HepG2 (cell line): ENCODE data around the gene PCGF2. TPM values are rescaled to one million over a fixed set of nuclear protein-coding genes. Genes with fewer than 3 reads are reported as not detected.

Experiments
- ATAC-seq: fragments of 200-7000 bp; cut with Tn5 transposase; 3 replicates; pipeline ENCODE4 v1.9.1; 2020; ENCODE audit warnings: mild to moderate bottlenecking, moderate library complexity
- BruUV-seq: library from RNA; stranded (reverse); fragments of 400-500 nt; replicated peaks from 2 replicates; lab custom pipeline; 2021; lab: Mats Ljungman, UMichigan
- CTCF ChIA-PET: fragments of 300-600 bp; formaldehyde crosslinking; extraction: SDS; loops from one replicate; lab custom pipeline; 2021; ENCODE audit warnings: low total read pairs, inconsistent platforms, low intra/inter-chr PET ratio; lab: Yijun Ruan, JAX
- POLR2A ChIA-PET: fragments of 350-600 bp; sonication (Branson Sonifier 250); formaldehyde crosslinking; loops from one replicate; lab custom pipeline; 2020; ENCODE audit warnings: antibody characterized with exemption, inconsistent platforms; lab: Yijun Ruan, JAX
- DNase-seq: peaks from one replicate; pipeline ENCODE4 v3.0.0-alpha.2; 2015; ENCODE audit warnings: low spot score
- FAIRE-seq: peaks from 3 replicates; lab custom pipeline; 2011; peaks lifted over from hg19 to GRCh38; lab: Jason Lieb, UNC
- H2AFZ ChIP-seq: one replicate; pipeline ENCODE4 v1.6.1; 2011; ENCODE audit warnings: low read length, inconsistent platforms
- H3K27ac ChIP-seq: fragments of 300-600 bp; 3 replicates; pipeline ENCODE4 v1.8.0; 2011; ENCODE audit warnings: mixed run types, mild to moderate bottlenecking, mixed read lengths, low read length, inconsistent platforms; ENCODE audit not compliant: insufficient read depth; ENCODE audit errors: extremely low read length
- H3K27me3 ChIP-seq, 2 experiments: fragments of 200-600 bp in 1 of 2; 2 replicates in 1 of 2; 3 replicates in 1 of 2; pipeline versions ENCODE4 v1.6.0 to v1.8.0; 2011; ENCODE audit warnings: low read length in 2 of 2, mild to moderate bottlenecking in 2 of 2, moderate library complexity in 2 of 2, inconsistent platforms in 1 of 2; ENCODE audit not compliant: insufficient read depth in 2 of 2, control insufficient read depth in 1 of 2
- H3K36me3 ChIP-seq, 2 experiments: fragments of 200-600 bp in 1 of 2; replicated peaks in 1 of 2; 2 replicates in 1 of 2; 3 replicates in 1 of 2; pipeline versions ENCODE4 v1.5.1 to v1.8.0; 2011; ENCODE audit warnings: low read length in 2 of 2, inconsistent platforms in 1 of 2; ENCODE audit not compliant: insufficient read depth in 2 of 2, control insufficient read depth in 1 of 2
- H3K4me1 ChIP-seq: 2 replicates; pipeline ENCODE4 v1.5.1; 2012; ENCODE audit warnings: low read length, inconsistent platforms; ENCODE audit not compliant: insufficient read depth
- H3K4me2 ChIP-seq: 2 replicates; pipeline ENCODE4 v1.6.0; 2011; ENCODE audit warnings: low read depth, low read length, inconsistent platforms
- H3K4me3 ChIP-seq, 3 experiments: fragments of 200-600 bp in 1 of 3; sonication (generic), shearing (Covaris generic) in 1 of 3; replicated peaks in 1 of 3; 2 replicates each; pipeline ENCODE4 v1.5.1; 2011 to 2016; ENCODE audit warnings: low read length in 3 of 3, inconsistent platforms in 2 of 3, low read depth in 2 of 3, mild to moderate bottlenecking in 2 of 3, control low read depth in 1 of 3, mixed read lengths in 1 of 3; ENCODE audit not compliant: insufficient read depth in 1 of 3
- H3K79me2 ChIP-seq: one replicate; pipeline ENCODE4 v1.6.1; 2011; ENCODE audit warnings: low read length, inconsistent platforms; ENCODE audit not compliant: insufficient read depth
- H3K9ac ChIP-seq: 2 replicates; pipeline ENCODE4 v1.6.0; 2011; ENCODE audit warnings: mild to moderate bottlenecking, low read depth, low read length, inconsistent platforms; ENCODE audit not compliant: insufficient read depth
- H3K9me3 ChIP-seq: 2 replicates; pipeline ENCODE4 v1.5.1; 2012; ENCODE audit warnings: mild to moderate bottlenecking, low read length
- H4K20me1 ChIP-seq: 2 replicates; pipeline ENCODE4 v1.6.0; 2011; ENCODE audit warnings: inconsistent platforms, mild to moderate bottlenecking, low read length, moderate library complexity; ENCODE audit not compliant: insufficient read depth
- BCL6 ChIP-seq: IDR thresholded peaks from 2 replicates; pipeline ENCODE4 v1.6.1; 2016; ENCODE audit warnings: missing genetic modification reagents, missing compliant biosample characterization
- E2F5 ChIP-seq: sonication (generic); formaldehyde crosslinking; conservative IDR thresholded peaks from 2 replicates; pipeline ENCODE4 v1.4.0; 2020; ENCODE audit warnings: missing genetic modification reagents
- FOSL1 ChIP-seq: sonication (generic); formaldehyde crosslinking; IDR thresholded peaks from 2 replicates; pipeline ENCODE4 v1.9.0; 2021; ENCODE audit warnings: missing genetic modification reagents, borderline replicate concordance
- FOXJ3 ChIP-seq: sonication (generic); formaldehyde crosslinking; IDR thresholded peaks from 2 replicates; pipeline ENCODE4 v1.4.0; 2020; ENCODE audit warnings: missing genetic modification reagents, mild to moderate bottlenecking, borderline replicate concordance
- GMEB2 ChIP-seq: IDR thresholded peaks from 2 replicates; pipeline ENCODE4 v1.6.1; 2016; ENCODE audit warnings: missing biosample characterization, missing genetic modification reagents, low read depth
- HIVEP1 ChIP-seq: sonication (generic); formaldehyde crosslinking; IDR thresholded peaks from 2 replicates; pipeline ENCODE4 v1.4.0; 2020; ENCODE audit warnings: mild to moderate bottlenecking, missing genetic modification reagents
- HNF4A ChIP-seq: sonication (generic); formaldehyde crosslinking; IDR thresholded peaks from 2 replicates; pipeline ENCODE4 v1.4.0; 2020; ENCODE audit warnings: missing genetic modification reagents
- KDM4B ChIP-seq: sonication (generic); formaldehyde crosslinking; IDR thresholded peaks from 2 replicates; pipeline ENCODE4 v1.4.0; 2020; ENCODE audit warnings: missing genetic modification reagents
- KLF11 ChIP-seq: IDR thresholded peaks from 2 replicates; pipeline ENCODE4 v1.6.1; 2016; ENCODE audit warnings: missing compliant biosample characterization
- NRL ChIP-seq: sonication (generic); formaldehyde crosslinking; IDR thresholded peaks from 2 replicates; pipeline ENCODE4 v1.5.0; 2020; ENCODE audit warnings: missing genetic modification reagents, mild to moderate bottlenecking, moderate library complexity, borderline replicate concordance
- RBFOX2 ChIP-seq: fragments of 200-400 bp; formaldehyde crosslinking; IDR thresholded peaks from 2 replicates; pipeline ENCODE4 v1.6.1; 2017; ENCODE audit warnings: low read depth, mild to moderate bottlenecking, low read length
- SSRP1 ChIP-seq: IDR thresholded peaks from 2 replicates; pipeline ENCODE4 v1.6.1; 2016; ENCODE audit warnings: control low read depth
- TEF ChIP-seq: sonication (generic); formaldehyde crosslinking; IDR thresholded peaks from 2 replicates; pipeline ENCODE4 v1.5.0; 2020; ENCODE audit warnings: missing genetic modification reagents
- TOPORS ChIP-seq: sonication (generic); formaldehyde crosslinking; IDR thresholded peaks from 2 replicates; pipeline ENCODE4 v1.8.0; 2023; ENCODE audit warnings: mild to moderate bottlenecking, missing genetic modification reagents
- ZFP36 ChIP-seq: fragments of 150-350 bp; IDR thresholded peaks from 2 replicates; pipeline ENCODE4 v1.6.1; 2018; ENCODE audit warnings: borderline replicate concordance, low read length, low read depth; ENCODE audit not compliant: partially characterized antibody
- ZNF12 ChIP-seq: sonication (generic); formaldehyde crosslinking; IDR thresholded peaks from 2 replicates; pipeline ENCODE4 v1.5.0; 2020; ENCODE audit warnings: missing genetic modification reagents
- ZNF670 ChIP-seq: sonication (generic); formaldehyde crosslinking; IDR thresholded peaks from 2 replicates; pipeline ENCODE4 v1.8.0; 2022; ENCODE audit warnings: mild to moderate bottlenecking, missing genetic modification reagents, borderline replicate concordance
- ZNF768 ChIP-seq: sonication (generic); formaldehyde crosslinking; IDR thresholded peaks from 2 replicates; pipeline ENCODE4 v1.4.0; 2020; ENCODE audit warnings: missing genetic modification reagents
- ZNF780A ChIP-seq: sonication (generic); formaldehyde crosslinking; IDR thresholded peaks from 2 replicates; pipeline ENCODE4 v1.8.0; 2022; ENCODE audit warnings: mild to moderate bottlenecking, missing genetic modification reagents, moderate library complexity
- ZNF782 ChIP-seq: sonication (generic); formaldehyde crosslinking; IDR thresholded peaks from 2 replicates; pipeline ENCODE4 v1.4.0; 2020; ENCODE audit warnings: missing genetic modification reagents, mild to moderate bottlenecking, borderline replicate concordance
- WGBS: methylation state at CpG from one replicate; pipeline ENCODE4 v1.1.6; 2017; ENCODE audit warnings: low lambda C conversion rate; 5-methylcytosine and 5-hydroxymethylcytosine counted together
- in situ Hi-C: cut with HindIII; loops from 2 replicates; pipeline ENCODE4 v1.10.0; 2017; ENCODE audit warnings: low pct_unique_long_range_greater_than_20kb; ENCODE audit not compliant: extremely low pct_ligation_motif_present
- intact Hi-C: fragments of 100-400 bp; cut with micrococcal nuclease; formaldehyde crosslinking; loops from one replicate; pipeline ENCODE4 v1.10.0; 2022; ENCODE audit not compliant: unreplicated experiment
- polyA plus RNA-seq, 8 experiments: library from polyadenylated mRNA; depleted of rRNA in 3 of 8; stranded (reverse) in 7 of 8; unstranded in 1 of 8; fragments of >200 nt; fragmentation: Illumina TruSeq in 4 of 8; extraction: Trizol in 4 of 8; gene quantifications; 2 replicates each; pipeline versions ENCODE4 v1.2.1 to v1.2.3, GENCODE V29; 2011 to 2016; ENCODE audit warnings: low read depth in 4 of 8, missing spikeins in 1 of 8, mixed read lengths in 1 of 8; ENCODE audit not compliant: insufficient read depth in 1 of 8
- total RNA-seq, 5 experiments: library from RNA; depleted of rRNA; stranded (reverse); fragments of >200 nt; fragmentation: Illumina TruSeq; extraction: Trizol; gene quantifications; 2 replicates each; pipeline ENCODE4 v1.2.3, GENCODE V29; 2016; ENCODE audit warnings: low read depth in 1 of 5

PCGF2 gene
- total and polyA plus RNA-seq, 2 of the 13 experiments (the other 11 are each of a cell fraction or from before 2014, with no cell fraction given), result 11.6 to 29.4 TPM

- TF ChIP-seq ZNF768 (CRISPR knock-in tag) (peak; percentile 68; the same call in 1 of the 2 replicates), KLF11 (CRISPR knock-in tag) (no peak), RBFOX2 (peak; percentile 85)
Measured at GRCh38 chr17:38747463-38748148, 530 bp downstream of the PCGF2 start (continued).

- 0% methylated on average over 17 of the region's 21 CpGs for WGBS
- Histone ChIP-seq H3K9me3 (no peaks in the 10 kb centered on the region), H3K9ac (peak overlapping the region; percentile 85), H4K20me1 (peaks cover 17% of the 10 kb centered on the region), H3K27ac (peak overlapping the region; percentile 84), H3K36me3 (peaks cover 2 to 8% of the 10 kb centered on the region in 2 experiments; a peak in 3 of 5 replicates), H2AFZ (no peak overlapping the region), H3K79me2 (peaks cover 51% of the 10 kb centered on the region), H3K4me2 (peak overlapping the region; percentile 92), H3K4me3 (peak overlapping the region; percentile 84 to 94 (median 93)), H3K27me3 (no peaks in the 10 kb centered on the region; a peak in 1 of 5 replicates), H3K4me1 (peaks cover 65% of the 10 kb centered on the region)
- no peak for DNase-seq
- ChIA-PET CTCF (interaction anchor here (2.5 kb wide), 1 partner anchor 13 kb away, joined by 6 read pairs; no protein-coding TSS in a partner anchor), POLR2A (interaction anchor here (0.7 to 3.8 kb wide), 16 partner anchors 10 to 133 kb away, joined by 3 to 39 read pairs (median 4); partner anchors contain the start of genes CISD3, LASP1, MLLT6 and RPL23)
- intact Hi-C loops (no loop called here), in situ Hi-C loops (no loop called here)
- no TSS peak for BruUV-seq
- no peak for FAIRE-seq
- no peak for ATAC-seq
- TF ChIP-seq E2F5 (CRISPR knock-in tag), result no peak
- no peak for TF ChIP-seq FOXJ3 (CRISPR knock-in tag)
- no peak for TF ChIP-seq TOPORS (CRISPR knock-in tag)
- TF ChIP-seq FOSL1 (CRISPR knock-in tag), result 0 out of 2 replicates have a peak, but pooled peaks have one; percentile 15
- TF ChIP-seq SSRP1 (CRISPR knock-in tag), result no peak
- TF ChIP-seq ZNF780A (CRISPR knock-in tag), result no peak
- no peak; the same call in 1 of the 2 replicates for TF ChIP-seq ZNF782 (CRISPR knock-in tag)
- no peak for TF ChIP-seq HIVEP1 (CRISPR knock-in tag)
- TF ChIP-seq NRL, result 0 out of 2 replicates have a peak, but pooled peaks have one; percentile 24
- no peak for TF ChIP-seq ZFP36
- no peak for TF ChIP-seq TEF (CRISPR knock-in tag)
- TF ChIP-seq BCL6 (CRISPR knock-in tag), result no peak
- TF ChIP-seq ZNF12 (CRISPR knock-in tag), result no peak
- no peak for TF ChIP-seq GMEB2 (CRISPR knock-in tag)
- TF ChIP-seq KDM4B (CRISPR knock-in tag), result 0 out of 2 replicates have a peak, but pooled peaks have one; percentile 1
- TF ChIP-seq HNF4A (CRISPR knock-in tag), result no peak
- TF ChIP-seq ZNF670 (CRISPR knock-in tag), result no peak
Measured at GRCh38 chr17:38746849-38747462, 1.2 kb downstream of the PCGF2 start.
